ENCODE results near the gene CLEC17A. TPM values are rescaled to one million over a fixed set of nuclear protein-coding genes. Genes with fewer than 3 reads are reported as not detected.

CLEC17A gene
- total and polyA plus RNA-seq, 2 of the 13 experiments (the other 11 are each of a cell fraction or from before 2014, with no cell fraction given), result not detected

GRCh38 chr19:14556662-14557188 lies 26.2 kb upstream of the CLEC17A start (continued):
- TF ChIP-seq BRCA1 (CRISPR knock-in tag; IDR thresholded peaks at IDR 0.05), result no peak
- TF ChIP-seq RAD21 (CRISPR knock-in tag; IDR thresholded peaks at IDR 0.05), result peak; percentile 64
- 0 out of 2 replicates have a peak, but pooled peaks have one; percentile 31 for TF ChIP-seq HDAC1 (CRISPR knock-in tag; IDR thresholded peaks at IDR 0.05)
- TF ChIP-seq ZNF574 (CRISPR knock-in tag; IDR thresholded peaks at IDR 0.05), result peak; percentile 84
- peak; percentile 54; the same call in 1 of the 2 replicates for TF ChIP-seq ZSCAN29 (CRISPR knock-in tag; conservative IDR thresholded peaks at IDR 0.05)
- TF ChIP-seq REL (CRISPR knock-in tag; conservative IDR thresholded peaks at IDR 0.05), result no peak
- 0 out of 2 replicates have a peak, but pooled peaks have one; percentile 34 for TF ChIP-seq KAT8 (CRISPR knock-in tag; IDR thresholded peaks at IDR 0.05)
- no peak for TF ChIP-seq ZNF790 (CRISPR knock-in tag; IDR thresholded peaks at IDR 0.05; ENCODE audit: borderline replicate concordance)
- TF ChIP-seq ZNF414 (CRISPR knock-in tag; IDR thresholded peaks at IDR 0.05), result no peak
- TF ChIP-seq TFDP2 (CRISPR knock-in tag; IDR thresholded peaks at IDR 0.05), result 0 out of 2 replicates have a peak, but pooled peaks have one; percentile 24
- TF ChIP-seq STAG1 (CRISPR knock-in tag; IDR thresholded peaks at IDR 0.05), result peak; percentile 59
- 0 out of 2 replicates have a peak, but pooled peaks have one; percentile 53 for TF ChIP-seq HNRNPL (IDR thresholded peaks at IDR 0.05; ENCODE audit: low read depth, low read length)
- TF ChIP-seq ZNF318 (CRISPR knock-in tag; IDR thresholded peaks at IDR 0.05), result 0 out of 2 replicates have a peak, but pooled peaks have one; percentile 40
- 0 out of 2 replicates have a peak, but pooled peaks have one; percentile 60 for TF ChIP-seq RELA (CRISPR knock-in tag; IDR thresholded peaks at IDR 0.05)
